Panc1 (cell line): ENCODE results near the gene TTC3. TPM values are rescaled to one million over a fixed set of nuclear protein-coding genes. Genes with fewer than 3 reads are reported as not detected.

Experiments
- ATAC-seq: fragments of 200-7000 bp; cut with Tn5 transposase; 2 replicates; pipeline ENCODE4 v1.9.1; 2020; ENCODE audit warnings: mild to moderate bottlenecking, moderate library complexity
- BruUV-seq: library from RNA; stranded (reverse); fragments of 400-500 nt; replicated peaks from 2 replicates; lab custom pipeline; 2021; lab: Mats Ljungman, UMichigan
- CTCF ChIA-PET: fragments of 300-600 bp; sonication (Branson Sonifier 250); formaldehyde crosslinking; loops from one replicate; lab custom pipeline; 2022; ENCODE audit warnings: antibody characterized with exemption; lab: Charles Lee
- POLR2A ChIA-PET: fragments of 300-600 bp; sonication (Branson Sonifier 250); formaldehyde crosslinking; loops from one replicate; lab custom pipeline; 2022; ENCODE audit warnings: antibody characterized with exemption; lab: Charles Lee
- DNase-seq: peaks from one replicate; pipeline ENCODE4 v3.0.0-alpha.2; 2010; ENCODE audit warnings: low read depth, low spot score
- H3K27ac ChIP-seq: 2 replicates; pipeline ENCODE4 v1.5.1; 2011; ENCODE audit warnings: mild to moderate bottlenecking, low read length, inconsistent platforms
- H3K27me3 ChIP-seq: fragments of 200-500 bp; sonication (Bioruptor generic); 2 replicates; pipeline ENCODE4 v1.6.0; 2014; ENCODE audit warnings: low read length, inconsistent platforms; ENCODE audit not compliant: control insufficient read depth, insufficient read depth
- H3K36me3 ChIP-seq: fragments of 200-500 bp; sonication (Bioruptor generic); 2 replicates; pipeline ENCODE4 v1.5.1; 2014; ENCODE audit warnings: inconsistent platforms, mild to moderate bottlenecking, low read length, moderate library complexity; ENCODE audit not compliant: control insufficient read depth, insufficient read depth
- H3K4me1 ChIP-seq: 2 replicates; pipeline ENCODE4 v1.5.1; 2011; ENCODE audit warnings: inconsistent platforms, mild to moderate bottlenecking, low read length, moderate library complexity; ENCODE audit not compliant: control insufficient read depth, insufficient read depth
- H3K4me3 ChIP-seq, 2 experiments: 2 replicates each; pipeline ENCODE4 v1.5.1; 2011 to 2012; ENCODE audit warnings: low read depth in 2 of 2, low read length in 2 of 2, mild to moderate bottlenecking in 2 of 2, inconsistent platforms in 1 of 2, moderate library complexity in 1 of 2
- H3K9me3 ChIP-seq: fragments of 200-500 bp; sonication (Bioruptor generic); 2 replicates; pipeline ENCODE4 v1.5.1; 2014; ENCODE audit warnings: low read depth, mild to moderate bottlenecking, inconsistent platforms, low read length, moderate library complexity; ENCODE audit not compliant: control insufficient read depth, insufficient read depth
- CTCF ChIP-seq: fragments of 450-650 bp; IDR thresholded peaks from 2 replicates; pipeline ENCODE4 v1.5.1; 2017; ENCODE audit warnings: mild to moderate bottlenecking
- POLR2AphosphoS5 ChIP-seq: IDR thresholded peaks from 2 replicates; pipeline ENCODE4 v1.6.1; 2012; ENCODE audit warnings: mild to moderate bottlenecking, low read depth, low read length, moderate library complexity
- REST ChIP-seq, 2 experiments: IDR thresholded peaks; 2 replicates each; pipeline ENCODE4 v1.6.1; 2011 to 2012; ENCODE audit warnings: low read depth in 2 of 2, control low read depth in 1 of 2, low read length in 1 of 2, mild to moderate bottlenecking in 1 of 2, moderate library complexity in 1 of 2; ENCODE audit not compliant: insufficient read depth in 1 of 2
- SIN3A ChIP-seq: IDR thresholded peaks from 2 replicates; pipeline ENCODE4 v1.6.1; 2012; ENCODE audit warnings: low read depth, mild to moderate bottlenecking, low read length, moderate library complexity, borderline replicate concordance; ENCODE audit not compliant: insufficient read depth
- TCF7L2 ChIP-seq: IDR thresholded peaks from 2 replicates; pipeline ENCODE4 v1.6.1; 2011; ENCODE audit warnings: mild to moderate bottlenecking, low read depth, low read length, inconsistent platforms
- in situ Hi-C: cut with HindIII; loops from 2 replicates; pipeline ENCODE4 v1.10.0; 2016; ENCODE audit warnings: low sequenced_read_pairs, low pct_unique_long_range_greater_than_20kb
- intact Hi-C: fragments of 100-400 bp; cut with micrococcal nuclease; formaldehyde crosslinking; loops from one replicate; pipeline ENCODE4 v1.10.0; 2022; ENCODE audit not compliant: unreplicated experiment
- total RNA-seq: library from RNA; stranded (reverse); gene quantifications from one replicate; pipeline ENCODE4 v1.2.1, GENCODE V29; 2021; ENCODE audit not compliant: unreplicated experiment

TTC3 gene
- total RNA-seq, 1 experiment from 2014 or later: 83.0 TPM

GRCh38 chr21:37043818-37044217 lies 29.2 kb upstream of the TTC3 start:
- H3K27ac ChIP-seq: no peak overlapping the region
- DNase-seq: no peak
- CTCF ChIA-PET: no interaction called here
- TF ChIP-seq TCF7L2: no peak
- no peak for TF ChIP-seq SIN3A
- no peak for TF ChIP-seq REST (IDR thresholded peaks at IDR 0.05; ENCODE audit: insufficient read depth in 1 of 2, low read depth in 2 of 2, low read length in 1 of 2)
- no peak for TF ChIP-seq POLR2AphosphoS5
- TF ChIP-seq CTCF: no peak
- no peaks in the 10 kb centered on the region for H3K36me3 ChIP-seq
- POLR2A ChIA-PET: no interaction called here
- intact Hi-C loops (no loop called here), in situ Hi-C loops (no loop called here)
- no peaks in the 10 kb centered on the region for H3K4me1 ChIP-seq
- H3K9me3 ChIP-seq: no peaks in the 10 kb centered on the region
- H3K27me3 ChIP-seq: no peaks in the 10 kb centered on the region
- no peak for ATAC-seq
- no TSS peak for BruUV-seq
- H3K4me3 ChIP-seq: no peak overlapping the region

- CTCF ChIA-PET: no interaction called here
- POLR2A ChIA-PET: no interaction called here
Observed at GRCh38 chr21:37044643-37045042, 28.4 kb upstream of the TTC3 start.

More at GRCh38 chr21:37044643-37045042, 28.4 kb upstream of the TTC3 start:
- Histone ChIP-seq H3K27me3 (no peaks in the 10 kb centered on the region), H3K4me3 (no peak overlapping the region), H3K9me3 (no peaks in the 10 kb centered on the region), H3K36me3 (no peaks in the 10 kb centered on the region), H3K27ac (no peak overlapping the region), H3K4me1 (no peaks in the 10 kb centered on the region)
- no TSS peak for BruUV-seq
- intact Hi-C loops (no loop called here), in situ Hi-C loops (no loop called here)
- no peak for TF ChIP-seq POLR2AphosphoS5
- no peak for TF ChIP-seq REST (IDR thresholded peaks at IDR 0.05; ENCODE audit: insufficient read depth in 1 of 2, low read depth in 2 of 2, low read length in 1 of 2)
- TF ChIP-seq CTCF: no peak
- TF ChIP-seq SIN3A: no peak
- no peak for TF ChIP-seq TCF7L2
- DNase-seq (no peak), ATAC-seq (no peak)
